Measurements from ENCODE around the gene SFI1. TPM values are rescaled to one million over a fixed set of nuclear protein-coding genes. Genes with fewer than 3 reads are reported as not detected.
"Not testable (repeated sequence)": the region's sequence is repeated elsewhere in the genome, so short reads cannot be mapped to it uniquely, and the experiment has no call there.

Gene SFI1
- total RNA-seq, 5 donors from 2014 or later (not counting 1 experiment from before 2014, with no cell fraction given): 284 to 383 (median 304) TPM

DNA sequence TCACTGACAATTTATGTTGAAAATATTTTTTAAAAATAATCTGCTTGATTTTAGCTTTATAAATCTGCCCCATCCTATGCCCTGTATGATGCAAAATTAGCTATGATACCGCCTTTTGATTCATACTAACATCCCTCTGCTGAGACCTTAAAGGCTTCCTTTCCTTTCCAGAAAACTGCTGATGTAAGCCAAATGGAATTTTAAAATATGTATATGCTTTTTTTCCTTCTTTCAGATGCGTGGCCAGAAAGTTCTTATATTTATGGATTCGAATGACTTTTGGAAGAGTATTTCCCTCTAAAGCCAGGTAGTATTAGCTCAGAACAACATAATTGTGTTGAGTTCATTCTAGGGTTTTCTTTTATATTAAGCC, 34.5 kb downstream of the SFI1 start:
- DNase-seq (no peak), ATAC-seq (replicated peaks in 1 of 4) (no peak)
- peaks cover 44% of the 10 kb centered on the region for H3K36me3 Mint-ChIP-seq

DNA sequence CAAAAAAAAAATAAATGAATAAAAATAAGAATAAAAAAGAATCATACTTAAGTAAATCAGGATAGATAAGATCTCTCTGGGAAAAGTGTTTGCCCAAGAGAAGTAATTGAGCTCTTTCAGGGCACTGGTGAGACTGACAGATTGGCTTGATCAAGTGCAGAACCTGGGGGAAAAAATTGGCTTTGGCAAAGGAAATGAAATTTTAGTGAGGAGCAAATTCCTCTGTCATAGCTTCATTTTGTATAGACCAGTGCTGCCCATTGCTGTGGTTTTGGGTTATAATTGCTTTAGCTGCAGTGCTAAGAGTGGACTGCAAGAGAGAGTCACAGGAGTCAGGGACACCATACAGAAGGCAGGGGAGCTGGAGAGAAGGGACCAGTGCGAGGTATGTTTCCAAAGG, 35.7 kb downstream of the SFI1 start:
- Histone ChIP-seq H3K36me3 (ENCODE audit: control insufficient read depth in 2 of 2, extremely low read depth in 1 of 2, insufficient read depth in 1 of 2, low read length in 1 of 2) (peaks cover 0 to 48% of the 10 kb centered on the region in 2 donors), H3K27me3 (replicated peaks in 1 of 2; ENCODE audit: control insufficient read depth in 2 of 2, extremely low read depth in 1 of 2, insufficient read depth in 2 of 2, low read length in 1 of 2) (no peaks in the 10 kb centered on the region), H3K27ac (ENCODE audit: low read length) (no peak overlapping the region), H3K4me1 (ENCODE audit: control insufficient read depth in 1 of 2, extremely low read depth in 1 of 2, insufficient read depth in 2 of 2, low read length in 2 of 2) (peaks cover 0 to 14% of the 10 kb centered on the region in 2 experiments), H3K9me3 (no peaks in the 10 kb centered on the region), H3K4me3 (ENCODE audit: control insufficient read depth in 1 of 2, extremely low read depth in 1 of 2, low read length in 1 of 2) (no peak overlapping the region)
- Mint-ChIP-seq H3K27me3 (no peaks in the 10 kb centered on the region), H3K4me1 (peaks cover 25 to 37% (median 29%) of the 10 kb centered on the region in 3 donors), H3K9me3 (no peaks in the 10 kb centered on the region), H3K4me3 (no peak overlapping the region), H3K36me3 (peaks cover 38% of the 10 kb centered on the region), H3K27ac (peak overlapping the region; percentile 42 to 72)
- ChIA-PET CTCF (no interaction called here), POLR2A (interaction anchor here in 1 of 2 donors (0.7 kb wide), 1 partner anchor 262 kb away, joined by 3 read pairs; no protein-coding TSS in a partner anchor)
- DNase-seq (no peak), ATAC-seq (replicated peaks in 1 of 4) (no peak)
- no CpG with 5 or more reads among the region's 1 CpG for whole genome bisulfite sequencing (ENCODE audit: insufficient coverage)

More for the DNA sequence above, 34.5 kb downstream of the SFI1 start:
- CTCF ChIA-PET: interaction anchor here in 1 of 2 donors (0.7 kb wide), 2 partner anchors 38 to 239 kb away, joined by 3 read pairs; no protein-coding TSS in a partner anchor
- Mint-ChIP-seq H3K4me3 (no peak overlapping the region), H3K27ac (peak overlapping the region in 1 of 2 donors; percentile 17), H3K27me3 (no peaks in the 10 kb centered on the region), H3K4me1 (peaks cover 25 to 38% (median 33%) of the 10 kb centered on the region in 3 donors), H3K9me3 (no peaks in the 10 kb centered on the region)
- Histone ChIP-seq H3K4me3 (ENCODE audit: control insufficient read depth in 1 of 2, extremely low read depth in 1 of 2, low read length in 1 of 2) (no peak overlapping the region), H3K27ac (ENCODE audit: low read length) (no peak overlapping the region), H3K4me1 (ENCODE audit: control insufficient read depth in 1 of 2, extremely low read depth in 1 of 2, insufficient read depth in 2 of 2, low read length in 2 of 2) (peaks cover 0 to 8% of the 10 kb centered on the region in 2 experiments), H3K36me3 (ENCODE audit: control insufficient read depth in 2 of 2, extremely low read depth in 1 of 2, insufficient read depth in 1 of 2, low read length in 1 of 2) (peaks cover 0 to 46% of the 10 kb centered on the region in 2 donors), H3K27me3 (replicated peaks in 1 of 2; ENCODE audit: control insufficient read depth in 2 of 2, extremely low read depth in 1 of 2, insufficient read depth in 2 of 2, low read length in 1 of 2) (no peaks in the 10 kb centered on the region), H3K9me3 (no peaks in the 10 kb centered on the region)
- no CpG with 5 or more reads among the region's 3 CpGs for WGBS (ENCODE audit: insufficient coverage)
- POLR2A ChIA-PET: no interaction called here

DNA sequence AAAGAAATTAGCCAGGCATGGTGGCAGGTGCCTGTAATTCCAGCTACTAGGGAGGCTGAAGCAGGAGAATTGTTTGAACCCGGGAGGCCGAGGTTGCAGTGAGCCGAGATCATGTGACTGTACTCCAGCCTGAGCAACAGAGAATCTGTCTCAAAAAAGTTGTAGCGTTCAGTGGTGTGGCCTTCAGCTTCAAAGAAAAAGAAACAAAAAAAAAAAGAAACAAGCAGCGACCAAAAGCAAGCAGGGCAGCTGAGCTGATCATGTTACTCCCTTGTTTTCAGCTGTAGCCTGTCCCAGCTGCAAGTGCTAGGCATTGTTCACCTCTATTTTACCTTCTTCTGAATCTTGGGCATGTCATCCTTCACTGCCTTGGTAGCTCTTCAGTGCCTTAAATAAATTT, 37.0 kb downstream of the SFI1 start:
- Mint-ChIP-seq H3K36me3 (peaks cover 41% of the 10 kb centered on the region), H3K27me3 (no peaks in the 10 kb centered on the region), H3K27ac (peak overlapping the region; percentile 72 to 80), H3K4me3 (no peak overlapping the region), H3K4me1 (peaks cover 32 to 42% (median 34%) of the 10 kb centered on the region in 3 donors), H3K9me3 (no peaks in the 10 kb centered on the region)
- peaks cover 0 to 17% of the 10 kb centered on the region in 2 experiments for H3K4me1 ChIP-seq (ENCODE audit: control insufficient read depth in 1 of 2, extremely low read depth in 1 of 2, insufficient read depth in 2 of 2, low read length in 2 of 2)
- WGBS (ENCODE audit: insufficient coverage): 52% methylated on average over 5 of the region's 5 CpGs
- no peak for DNase-seq
- peaks cover 6 to 39% of the 10 kb centered on the region in 2 donors for H3K36me3 ChIP-seq (ENCODE audit: control insufficient read depth in 2 of 2, extremely low read depth in 1 of 2, insufficient read depth in 1 of 2, low read length in 1 of 2)
- peak overlapping the region; percentile 4 for H3K27ac ChIP-seq (ENCODE audit: low read length)
- H3K4me3 ChIP-seq (ENCODE audit: control insufficient read depth in 1 of 2, extremely low read depth in 1 of 2, low read length in 1 of 2): no peak overlapping the region
- no peaks in the 10 kb centered on the region for H3K9me3 ChIP-seq
- no peak for ATAC-seq (replicated peaks in 1 of 4)
- POLR2A ChIA-PET: interaction anchor here in 1 of 2 donors (0.7 kb wide), 1 partner anchor 111 kb away, joined by 4 read pairs; no protein-coding TSS in a partner anchor
- H3K27me3 ChIP-seq (replicated peaks in 1 of 2; ENCODE audit: control insufficient read depth in 2 of 2, extremely low read depth in 1 of 2, insufficient read depth in 2 of 2, low read length in 1 of 2): no peaks in the 10 kb centered on the region
- CTCF ChIA-PET: interaction anchor here in 1 of 2 donors (0.6 kb wide), 2 partner anchors 173 to 197 kb away, joined by 5 to 7 read pairs; no protein-coding TSS in a partner anchor

DNA sequence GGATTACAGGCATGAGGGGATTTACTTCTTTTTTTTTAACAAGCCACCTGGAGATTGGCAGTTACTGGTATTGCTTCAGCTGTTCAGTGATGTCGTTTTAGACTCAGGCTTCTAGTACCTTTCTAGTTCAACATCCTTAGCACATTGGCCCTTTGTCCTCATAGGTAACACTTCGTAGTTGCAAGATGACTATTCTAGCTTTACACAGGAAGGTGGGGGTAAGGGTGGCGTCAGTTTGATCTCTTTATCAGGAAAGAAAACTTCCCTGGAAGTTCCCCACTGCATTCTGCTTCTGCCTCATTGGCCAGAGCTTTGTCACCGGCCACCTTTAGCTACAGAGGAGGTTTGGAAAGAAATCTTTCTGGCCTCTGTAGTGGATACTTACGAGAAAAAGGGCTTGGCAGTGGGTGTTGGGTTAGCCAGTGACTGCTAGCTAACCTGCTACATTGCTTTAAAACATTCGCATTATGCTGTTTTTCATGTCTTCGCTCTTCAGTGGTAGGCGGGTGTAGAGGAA, 40.7 kb downstream of the SFI1 start:
- Mint-ChIP-seq H3K36me3 (peaks cover 38% of the 10 kb centered on the region), H3K4me1 (peaks cover 35 to 41% (median 35%) of the 10 kb centered on the region in 3 donors), H3K4me3 (no peak overlapping the region), H3K27ac (peak overlapping the region; percentile 54 to 76), H3K27me3 (no peaks in the 10 kb centered on the region), H3K9me3 (no peaks in the 10 kb centered on the region)
- no peak overlapping the region for H3K27ac ChIP-seq (ENCODE audit: low read length)
- no peaks in the 10 kb centered on the region for H3K27me3 ChIP-seq (replicated peaks in 1 of 2; ENCODE audit: control insufficient read depth in 2 of 2, extremely low read depth in 1 of 2, insufficient read depth in 2 of 2, low read length in 1 of 2)
- peaks cover 0 to 9% of the 10 kb centered on the region in 2 experiments for H3K4me1 ChIP-seq (ENCODE audit: control insufficient read depth in 1 of 2, extremely low read depth in 1 of 2, insufficient read depth in 2 of 2, low read length in 2 of 2)
- DNase-seq: peak in 2 of 35 experiments; percentile 1 to 35
- H3K36me3 ChIP-seq (ENCODE audit: control insufficient read depth in 2 of 2, extremely low read depth in 1 of 2, insufficient read depth in 1 of 2, low read length in 1 of 2): peaks cover 16 to 35% of the 10 kb centered on the region in 2 donors
- no peaks in the 10 kb centered on the region for H3K9me3 ChIP-seq
- POLR2A ChIA-PET: no interaction called here
- ATAC-seq (replicated peaks in 1 of 4): peak in 2 of 4 experiments; percentile 35 to 61
- CTCF ChIA-PET: interaction anchor here in 1 of 2 donors (0.6 kb wide), 1 partner anchor 27 kb away, joined by 3 read pairs; no protein-coding TSS in a partner anchor
- WGBS (ENCODE audit: insufficient coverage): 57% methylated on average over 4 of the region's 8 CpGs
- H3K4me3 ChIP-seq (ENCODE audit: control insufficient read depth in 1 of 2, extremely low read depth in 1 of 2, low read length in 1 of 2): no peak overlapping the region

DNA sequence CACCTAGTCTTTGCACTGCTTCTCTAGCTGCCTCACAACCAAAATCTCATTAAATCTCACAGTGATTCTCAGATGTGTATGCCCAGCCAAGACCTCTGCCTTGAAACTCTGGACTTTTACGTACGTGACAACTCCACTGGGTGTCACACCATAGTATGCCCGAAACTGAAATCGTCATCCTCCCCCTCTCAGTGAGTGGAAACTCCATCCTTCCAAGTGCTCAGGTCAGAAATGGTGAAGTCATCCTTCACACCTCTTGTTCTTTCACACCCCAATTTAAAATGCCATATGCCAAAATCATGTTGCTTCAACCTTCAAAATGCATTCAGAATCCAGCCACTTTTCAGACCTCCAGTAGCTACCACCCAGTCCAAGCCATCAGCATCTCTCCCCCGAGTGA, 42.5 kb downstream of the SFI1 start:
- H3K27me3 ChIP-seq (replicated peaks in 1 of 2; ENCODE audit: control insufficient read depth in 2 of 2, extremely low read depth in 1 of 2, insufficient read depth in 2 of 2, low read length in 1 of 2): no peaks in the 10 kb centered on the region
- Mint-ChIP-seq H3K9me3 (no peaks in the 10 kb centered on the region), H3K27me3 (no peaks in the 10 kb centered on the region), H3K4me3 (no peak overlapping the region), H3K36me3 (peaks cover 31% of the 10 kb centered on the region), H3K4me1 (peaks cover 21 to 28% (median 27%) of the 10 kb centered on the region in 3 donors), H3K27ac (peak overlapping the region; percentile 23 to 64)
- ChIA-PET CTCF (no interaction called here), POLR2A (no interaction called here)
- 47% methylated on average over 5 of the region's 5 CpGs for WGBS (ENCODE audit: insufficient coverage)
- peaks cover 16 to 31% of the 10 kb centered on the region in 2 donors for H3K36me3 ChIP-seq (ENCODE audit: control insufficient read depth in 2 of 2, extremely low read depth in 1 of 2, insufficient read depth in 1 of 2, low read length in 1 of 2)
- no peaks in the 10 kb centered on the region for H3K9me3 ChIP-seq
- no peak for ATAC-seq (replicated peaks in 1 of 4)
- H3K4me1 ChIP-seq (ENCODE audit: control insufficient read depth in 1 of 2, extremely low read depth in 1 of 2, insufficient read depth in 2 of 2, low read length in 2 of 2): peaks cover 0 to 9% of the 10 kb centered on the region in 2 experiments
- no peak overlapping the region for H3K4me3 ChIP-seq (ENCODE audit: control insufficient read depth in 1 of 2, extremely low read depth in 1 of 2, low read length in 1 of 2)
- no peak overlapping the region for H3K27ac ChIP-seq (ENCODE audit: low read length)
- DNase-seq: peak in 1 of 35 experiments; percentile 13

DNA sequence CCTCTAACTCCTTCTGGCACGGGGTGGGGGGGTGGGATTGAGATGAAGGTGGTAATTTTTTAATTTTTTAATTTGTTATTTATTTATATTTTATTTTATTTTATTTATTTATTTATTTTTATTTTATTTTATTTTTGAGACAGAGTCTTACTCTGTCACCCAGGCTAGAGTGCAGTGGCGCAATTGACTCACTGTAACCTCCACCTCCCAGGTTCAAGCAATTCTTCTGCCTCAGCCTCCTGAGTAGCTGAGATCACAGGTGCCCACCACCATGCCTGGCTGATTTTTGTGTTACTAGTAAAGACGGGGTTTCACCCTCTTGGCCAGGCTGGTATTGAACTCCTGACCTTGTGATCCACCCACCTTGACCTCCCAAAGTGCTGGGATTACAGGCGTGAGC, 43.8 kb downstream of the SFI1 start:
- ATAC-seq (replicated peaks in 1 of 4); H3K4me3 Mint-ChIP-seq; H3K27me3 Mint-ChIP-seq; H3K27me3 ChIP-seq (replicated peaks in 1 of 2; ENCODE audit: control insufficient read depth in 2 of 2, extremely low read depth in 1 of 2, insufficient read depth in 2 of 2, low read length in 1 of 2); H3K27ac ChIP-seq (ENCODE audit: low read length); H3K4me1 ChIP-seq (ENCODE audit: control insufficient read depth in 1 of 2, extremely low read depth in 1 of 2, insufficient read depth in 2 of 2, low read length in 2 of 2); H3K9me3 Mint-ChIP-seq; H3K9me3 ChIP-seq; POLR2A ChIA-PET; DNase-seq; CTCF ChIA-PET; H3K27ac Mint-ChIP-seq; H3K4me3 ChIP-seq (ENCODE audit: control insufficient read depth in 1 of 2, extremely low read depth in 1 of 2, low read length in 1 of 2): not testable (repeated sequence)
- Mint-ChIP-seq H3K36me3 (peaks cover 24% of the 10 kb centered on the region), H3K4me1 (peaks cover 21 to 27% (median 24%) of the 10 kb centered on the region in 3 donors)
- 100% methylated on average over 2 of the region's 4 CpGs for WGBS (ENCODE audit: insufficient coverage)
- peaks cover 16 to 32% of the 10 kb centered on the region in 2 donors for H3K36me3 ChIP-seq (ENCODE audit: control insufficient read depth in 2 of 2, extremely low read depth in 1 of 2, insufficient read depth in 1 of 2, low read length in 1 of 2)

All from T-cell (primary cell).